GM12892 (cell line): Measurements from ENCODE around the gene SUSD4.

Experiments
- POLR2A ChIP-seq: IDR thresholded peaks from 2 replicates; pipeline ENCODE4 v1.6.1; 2011; ENCODE audit warnings: low read depth, low read length, control low read depth
- POLR2AphosphoS5 ChIP-seq: IDR thresholded peaks from 2 replicates; pipeline ENCODE4 v1.6.1; 2011; ENCODE audit warnings: low read depth, low read length, control low read depth
- TAF1 ChIP-seq: IDR thresholded peaks from 2 replicates; pipeline ENCODE4 v1.6.1; 2011; ENCODE audit warnings: low read depth, mild to moderate bottlenecking, control low read depth, low read length, borderline replicate concordance

- TF ChIP-seq POLR2A, result no peak
- TF ChIP-seq POLR2AphosphoS5, result no peak
- TF ChIP-seq TAF1, result no peak
Measured at GRCh38 chr1:223225061-223225460, 138.9 kb downstream of the SUSD4 start.
